Ovary (tissue), 9 donors: Measurements from ENCODE around the gene OBSCN. TPM values are rescaled to one million over a fixed set of nuclear protein-coding genes. Genes with fewer than 3 reads are reported as not detected.

Experiments
- DNase-seq, 5 donors: peaks; one replicate each; pipeline ENCODE4 v3.0.0-alpha.2; 2019 to 2020
- H3K27ac ChIP-seq, 2 donors: fragments of 200-600 bp; one replicate each; pipeline versions ENCODE4 v1.5.1 to v1.8.0; 2019 to 2022
- H3K27me3 ChIP-seq: fragments of 200-600 bp; one replicate; pipeline ENCODE4 v1.8.0; 2022
- H3K36me3 ChIP-seq: fragments of 200-600 bp; sonication (generic); one replicate; pipeline ENCODE4 v1.5.1; 2019
- H3K4me1 ChIP-seq: one replicate; pipeline ENCODE4 v1.8.1; 2013; ENCODE audit warnings: mild to moderate bottlenecking, moderate library complexity; ENCODE audit not compliant: insufficient read depth
- H3K4me3 ChIP-seq: fragments of 200-600 bp; sonication (generic); one replicate; pipeline ENCODE4 v1.5.1; 2017
- H3K9me3 ChIP-seq, 2 donors: fragments of 200-600 bp in 1 of 2; sonication (generic) in 1 of 2; one replicate each; pipeline versions ENCODE4 v1.5.1 to v1.8.1; 2013 to 2019; ENCODE audit warnings: mild to moderate bottlenecking in 1 of 2, moderate library complexity in 1 of 2
- CTCF ChIP-seq, 3 donors: fragments of 450-650 bp in 2 of 3; fragments of 200-600 bp in 1 of 3; IDR thresholded peaks; one replicate each; pipeline versions ENCODE4 v1.5.1 to v1.8.0; 2016 to 2022; ENCODE audit warnings: antibody characterized with exemption in 3 of 3, mild to moderate bottlenecking in 1 of 3
- EP300 ChIP-seq: sonication (generic); formaldehyde crosslinking; IDR thresholded peaks from one replicate; pipeline ENCODE4 v1.6.1; 2017; ENCODE audit warnings: antibody characterized with exemption
- POLR2A ChIP-seq: fragments of 450-650 bp; IDR thresholded peaks from one replicate; pipeline ENCODE4 v1.6.1; 2017; ENCODE audit warnings: antibody characterized with exemption, mild to moderate bottlenecking, moderate library complexity
- WGBS, 3 donors: extraction: QIAGEN DNeasy Blood & Tissue Kit in 1 of 3; methylation state at CpG; one replicate each; pipeline versions ENCODE4 v1.1.5 to v1.1.7; 2013 to 2017; 5-methylcytosine and 5-hydroxymethylcytosine counted together
- intact Hi-C, 4 donors: fragments of 100-400 bp; cut with DNase I; formaldehyde crosslinking; loops; one replicate each; pipeline versions ENCODE4 v1.11.0 to v1.15.1; 2022 to 2023
- polyA plus RNA-seq, 2 donors: library from polyadenylated mRNA; stranded (reverse); fragments of 200-250 nt in 1 of 2; fragments of 350-450 nt in 1 of 2; fragmentation: Illumina TruSeq in 1 of 2; extraction: RNeasy Lipid Tissue Mini Kit (QIAGEN cat#74804) in 1 of 2; gene quantifications; one replicate each; pipeline ENCODE4 v1.2.3, GENCODE V29; 2013 to 2014
- total RNA-seq, 7 donors: library from RNA; depleted of rRNA in 2 of 7; stranded (reverse); fragments of >200 nt in 2 of 7; fragmentation: NEBNext Ultra II Directional in 3 of 7; extraction: Animal tissue kit (Norgen Biotek cat#: 25700) in 3 of 7; gene quantifications; one replicate each; pipeline versions ENCODE4 v1.1.0 to v1.2.4, GENCODE V29; 2016 to 2023
- donor health status: DM: no; HTN: no; CAD: no; lungs with moderate emphysema.
- donor health status: DM: no; HTN: no; CAD: no.
- donor health status: Bipolar disorder and iron deficiency.
- donor health status: DM: yes; HTN: yes; CAD: no.
- donor health status: DM: no; HTN: no; CAD: no.
- donor health status: DM: yes; HTN: yes; CAD: no.

Gene OBSCN
- total and polyA plus RNA-seq, 9 donors, result 3.5 to 37.1 (median 29.0) TPM

DNA sequence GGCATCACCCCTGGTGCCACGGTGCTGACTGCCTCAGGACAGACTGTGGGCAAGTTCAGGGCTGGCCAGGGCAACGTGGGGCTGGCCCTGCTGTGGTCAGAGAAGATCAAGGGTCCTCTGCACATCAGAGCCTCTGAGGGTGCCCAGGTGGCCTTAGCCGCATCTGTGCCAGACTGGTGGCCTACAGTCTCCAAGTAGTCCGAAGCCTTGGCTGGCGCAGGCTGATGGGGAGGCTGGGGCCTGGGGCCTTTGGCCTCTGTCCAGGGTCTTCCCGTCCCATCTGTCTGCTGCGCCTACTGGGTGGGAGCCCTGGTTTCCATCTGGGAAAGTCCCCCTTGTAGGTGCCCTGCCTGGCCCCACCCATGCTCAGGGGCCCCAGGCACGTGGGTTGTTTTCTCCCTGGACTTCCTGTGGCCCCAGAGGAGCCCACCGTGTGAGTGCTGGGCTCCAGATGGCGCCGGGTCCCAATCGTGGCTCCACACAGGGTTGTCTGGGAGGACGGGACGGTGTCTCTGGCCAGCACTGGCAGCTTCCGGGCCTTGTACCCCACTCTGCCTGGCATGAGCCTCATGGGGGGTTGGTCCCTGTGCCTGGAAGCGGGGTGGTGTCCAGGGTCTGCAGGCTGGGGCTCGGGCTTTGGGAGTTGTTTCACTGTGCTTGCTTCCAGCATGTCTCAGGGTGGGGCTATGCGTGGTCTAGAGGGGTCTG lies 32.4 kb upstream of the OBSCN start:
- no peak overlapping the region for H3K27ac ChIP-seq
- H3K9me3 ChIP-seq, result no peaks in the 10 kb centered on the region
- WGBS, 3 donors, result 86 to 90% (median 88%) methylated on average over 14 to 18 of the region's 18 CpGs
- H3K36me3 ChIP-seq, result no peaks in the 10 kb centered on the region
- no peaks in the 10 kb centered on the region for H3K27me3 ChIP-seq
- no peak overlapping the region for H3K4me3 ChIP-seq
- peaks cover 3% of the 10 kb centered on the region for H3K4me1 ChIP-seq
- peak in 1 of 5 donors; percentile 21 for DNase-seq
- intact Hi-C loops, result no loop called here
- TF ChIP-seq EP300 (no peak), POLR2A (no peak), CTCF (IDR thresholded peaks at IDR 0.05) (no peak)

GRCh38 chr1:228176024-228176395 lies 31.8 kb upstream of the OBSCN start:
- DNase-seq, result no peak

DNA sequence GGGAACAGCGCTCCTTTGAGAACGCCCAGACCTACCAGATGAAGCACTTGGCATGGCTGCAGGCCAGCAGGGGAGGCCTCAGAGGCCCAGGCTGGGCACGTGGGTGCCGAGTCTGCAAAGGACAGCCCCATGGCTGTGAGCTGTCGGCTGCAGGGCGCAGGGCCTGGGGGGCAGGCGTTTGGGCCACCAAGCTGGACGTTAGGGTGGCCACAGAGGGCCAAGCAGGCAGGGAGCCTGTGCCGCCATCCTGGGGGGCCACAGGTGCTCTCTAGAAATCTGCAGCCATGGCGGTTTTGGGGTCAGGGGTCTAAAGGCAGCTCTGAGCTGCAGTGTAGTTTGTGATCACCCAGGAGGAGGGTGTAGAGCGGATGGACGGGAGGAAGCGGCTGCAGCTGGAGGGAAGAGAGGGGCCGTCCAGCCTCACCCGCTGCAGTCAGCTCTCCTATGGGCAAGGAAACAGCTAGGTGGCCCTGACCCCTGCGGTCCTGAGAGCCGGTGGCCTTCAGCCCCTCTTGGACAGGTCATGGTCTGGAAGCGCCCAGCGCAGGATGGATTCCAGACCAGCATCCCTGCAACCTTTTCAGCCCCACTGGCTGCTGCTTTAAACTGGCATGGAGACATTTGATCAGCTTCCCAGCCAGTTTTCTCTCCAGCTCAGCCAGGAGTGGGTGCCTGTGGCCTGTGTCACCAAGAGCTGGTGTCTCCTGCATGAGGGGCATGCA lies 31.2 kb upstream of the OBSCN start:
- TF ChIP-seq POLR2A (no peak), CTCF (IDR thresholded peaks at IDR 0.05) (no peak), EP300 (no peak)
- Histone ChIP-seq H3K36me3 (no peaks in the 10 kb centered on the region), H3K9me3 (no peaks in the 10 kb centered on the region), H3K27ac (no peak overlapping the region), H3K27me3 (no peaks in the 10 kb centered on the region), H3K4me3 (no peak overlapping the region), H3K4me1 (peaks cover 3% of the 10 kb centered on the region)
- WGBS, 3 donors, result 89 to 90% (median 89%) methylated on average over 17 to 19 of the region's 19 CpGs
- peak in 1 of 5 donors; percentile 27 for DNase-seq
- intact Hi-C loops, result no loop called here

More at GRCh38 chr1:228176024-228176395, 31.8 kb upstream of the OBSCN start:
- no peaks in the 10 kb centered on the region for H3K36me3 ChIP-seq
- H3K4me3 ChIP-seq, result no peak overlapping the region
- H3K9me3 ChIP-seq, result no peaks in the 10 kb centered on the region
- peaks cover 3% of the 10 kb centered on the region for H3K4me1 ChIP-seq
- intact Hi-C loops, result no loop called here
- TF ChIP-seq POLR2A (no peak), EP300 (no peak), CTCF (IDR thresholded peaks at IDR 0.05) (no peak)
- no peaks in the 10 kb centered on the region for H3K27me3 ChIP-seq
- H3K27ac ChIP-seq, result no peak overlapping the region
- 95 to 100% (median 99%) methylated on average over 4 of the region's 4 CpGs for WGBS, 3 donors

DNA sequence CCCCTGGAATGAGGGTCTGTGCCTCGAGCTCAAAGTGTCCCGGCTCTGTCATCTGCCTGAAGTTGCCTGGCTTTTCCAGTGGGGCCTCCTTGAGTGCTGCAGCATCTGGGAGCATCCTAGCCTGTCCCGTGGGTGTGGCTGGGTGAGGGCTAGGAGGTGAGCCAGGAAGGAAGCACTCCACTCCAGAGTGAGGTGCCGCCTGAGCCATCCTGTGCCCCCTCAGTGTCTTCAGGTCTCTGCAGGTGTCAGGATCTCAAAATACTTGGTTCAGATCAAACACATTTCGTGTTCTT lies 30.7 kb upstream of the OBSCN start:
- 89 to 94% (median 91%) methylated on average over 5 of the region's 5 CpGs for WGBS, 3 donors
- Histone ChIP-seq H3K27me3 (no peaks in the 10 kb centered on the region), H3K4me1 (peaks cover 3% of the 10 kb centered on the region), H3K9me3 (no peaks in the 10 kb centered on the region), H3K27ac (no peak overlapping the region), H3K4me3 (no peak overlapping the region), H3K36me3 (no peaks in the 10 kb centered on the region)
- peak in 1 of 5 donors; percentile 31 for DNase-seq
- TF ChIP-seq POLR2A, result no peak
- intact Hi-C loops, result no loop called here
